CD4-positive, alpha-beta T cell treated with Interleukin-1 beta for 1 hour (primary cell): ENCODE measurements around the gene SPI1.
A peak's percentile ranks its signal among the peaks of the same experiment; 100 is the strongest.

Experiments
- DNase-seq, 2 donors: peaks; one replicate each; pipeline ENCODE4 v3.0.0-alpha.2; 2020 to 2022

Gene SPI1

DNA sequence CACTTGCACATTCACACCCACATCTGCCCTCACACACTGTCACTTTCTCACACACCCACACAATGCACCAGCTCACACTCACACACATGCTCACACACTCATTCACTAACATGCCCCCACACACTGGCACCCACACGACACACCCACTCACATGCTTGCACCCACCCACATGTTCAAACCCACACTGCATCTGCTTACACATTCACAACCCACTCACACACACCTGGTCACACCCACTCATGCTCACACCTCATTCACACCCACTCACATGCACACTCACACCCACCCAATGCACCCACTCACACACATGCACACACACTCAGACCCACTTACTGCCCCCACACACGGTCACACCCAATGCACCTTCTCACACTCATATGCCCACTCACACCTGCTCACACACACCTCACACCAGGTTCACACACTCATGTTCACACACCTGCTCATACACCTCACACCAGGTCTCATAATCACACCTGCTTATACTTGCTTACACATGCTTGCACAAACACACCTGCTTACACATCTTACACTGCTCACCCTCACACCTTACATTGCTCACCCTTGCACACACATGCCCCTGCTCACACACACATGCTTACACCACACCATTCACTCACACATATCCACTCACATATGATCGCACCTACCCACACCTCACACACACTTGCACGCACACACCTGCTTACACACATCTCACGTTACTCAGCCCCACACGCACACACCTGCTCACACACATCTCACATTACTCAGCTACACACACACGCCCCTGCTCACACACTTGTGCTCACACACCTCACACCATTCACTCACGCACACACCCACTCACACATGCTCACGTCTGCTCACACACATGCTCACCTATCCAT is 22.0 kb downstream of the SPI1 start:
- no peak for DNase-seq

DNA sequence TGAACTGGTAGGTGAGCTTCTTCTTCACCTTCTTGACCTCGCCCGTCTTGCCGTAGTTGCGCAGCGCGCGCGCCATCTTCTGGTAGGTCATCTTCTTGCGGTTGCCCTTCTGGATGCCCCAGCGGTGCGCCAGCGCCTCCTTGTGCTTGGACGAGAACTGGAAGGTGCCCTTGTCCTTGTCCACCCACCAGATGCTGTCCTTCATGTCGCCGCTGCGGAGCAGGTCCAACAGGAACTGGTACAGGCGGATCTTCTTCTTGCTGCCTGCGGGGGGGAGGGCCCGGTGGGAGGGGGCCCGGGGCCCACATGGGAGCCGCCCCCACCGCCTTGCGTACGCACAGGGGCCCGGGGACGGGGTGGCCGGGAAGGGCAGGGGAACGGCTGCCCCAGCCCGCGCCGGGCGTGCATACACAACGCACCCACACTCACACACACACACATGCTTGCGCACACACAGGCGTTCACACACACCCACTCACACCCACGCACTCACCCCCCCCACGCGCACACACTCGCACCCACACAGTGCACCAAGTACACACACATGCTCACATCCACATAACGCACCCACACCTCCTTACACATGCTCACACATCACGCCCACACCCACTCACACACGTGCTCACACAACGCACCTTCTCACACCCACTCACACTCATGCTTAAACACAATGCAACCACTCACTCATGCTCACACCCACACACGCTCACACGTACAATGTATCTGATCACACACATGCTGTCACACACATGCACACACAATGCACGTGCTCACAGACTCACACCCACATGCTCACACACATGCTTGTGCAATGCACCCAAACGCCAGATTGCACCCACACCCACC is 22.8 kb downstream of the SPI1 start:
- no peak for DNase-seq

DNA sequence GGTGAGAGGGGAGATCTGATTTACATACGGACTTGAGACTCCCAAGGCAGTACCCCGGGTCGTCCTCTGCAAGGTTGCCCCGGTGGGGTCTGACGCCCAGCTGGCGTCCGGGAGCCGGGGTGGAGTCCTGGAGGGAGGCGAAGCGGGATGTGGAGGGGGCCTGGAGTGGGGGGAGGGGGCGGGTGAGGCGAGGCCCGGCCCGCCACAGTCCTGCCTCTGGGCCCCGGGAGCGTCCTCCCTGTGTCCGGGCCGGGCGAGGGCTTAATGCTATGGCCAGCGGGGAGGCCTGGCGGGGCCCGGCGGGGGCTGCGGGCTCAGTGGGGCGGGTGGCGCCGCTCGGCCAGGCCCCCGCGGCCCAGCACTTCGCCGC is 23.4 kb downstream of the SPI1 start:
- DNase-seq: no peak

DNA sequence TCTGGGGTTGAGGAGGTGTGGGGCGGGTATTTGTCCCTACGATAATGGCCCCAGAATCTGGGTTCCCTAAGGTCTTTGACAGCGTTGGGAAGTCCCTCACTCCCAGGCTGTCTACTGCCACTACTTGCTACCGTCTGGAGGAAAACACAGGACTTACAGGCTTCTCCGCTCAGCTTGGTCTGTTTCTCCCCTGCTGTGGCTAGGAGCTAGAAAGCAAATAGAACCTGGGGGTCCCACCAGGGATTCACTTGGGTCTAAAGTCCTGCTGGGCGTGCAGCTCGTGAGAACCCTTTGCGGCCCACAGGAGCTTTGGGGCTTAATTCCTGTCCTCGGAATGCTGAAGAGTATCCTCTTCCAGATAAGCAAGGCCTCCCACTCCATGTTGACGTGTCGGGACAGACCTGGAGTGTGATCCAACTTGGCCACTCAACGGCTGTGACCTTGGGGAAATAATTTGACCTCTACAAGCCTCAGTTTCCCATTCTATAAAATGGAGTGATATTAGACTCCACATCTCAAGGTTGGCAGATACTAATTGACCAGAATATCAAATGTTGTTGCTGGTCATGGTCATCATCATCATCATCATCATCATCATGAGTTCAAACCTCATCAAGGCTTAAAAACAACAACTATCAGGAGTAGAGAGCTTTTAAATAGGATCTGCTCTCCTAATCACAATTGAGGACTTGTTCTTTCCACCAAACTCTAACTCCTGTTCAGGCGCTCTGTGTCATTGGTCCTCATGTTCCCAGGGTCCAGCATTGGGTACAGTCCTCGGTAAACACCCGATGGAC is 24.2 kb downstream of the SPI1 start:
- no peak for DNase-seq

DNA sequence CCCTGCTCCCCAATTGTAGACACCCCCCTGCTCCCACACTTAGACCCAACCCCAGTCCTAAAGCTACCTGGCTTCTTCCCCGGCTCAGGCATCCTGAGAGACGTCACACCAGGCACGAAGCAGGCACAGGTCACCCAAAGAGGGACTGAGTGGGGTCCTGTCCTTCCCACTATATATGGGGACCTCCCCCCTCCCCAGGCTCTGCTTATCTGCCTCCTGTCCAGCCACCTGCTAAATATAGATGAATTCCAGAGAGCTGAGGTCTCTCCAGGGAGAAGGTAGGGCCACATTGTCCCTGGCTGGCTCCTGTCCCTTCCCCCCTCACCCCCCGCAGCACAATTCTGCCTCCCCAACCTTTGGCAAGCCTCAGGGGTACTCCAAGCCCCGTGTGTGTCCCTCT is 25.8 kb downstream of the SPI1 start, which contains the start of gene MYBPC3:
MYBPC3 (minus strand) TSS at position 147 of the 400 bp plus-strand sequence; CDS start at position 92, 55 bp downstream.
- no peak for DNase-seq

DNA sequence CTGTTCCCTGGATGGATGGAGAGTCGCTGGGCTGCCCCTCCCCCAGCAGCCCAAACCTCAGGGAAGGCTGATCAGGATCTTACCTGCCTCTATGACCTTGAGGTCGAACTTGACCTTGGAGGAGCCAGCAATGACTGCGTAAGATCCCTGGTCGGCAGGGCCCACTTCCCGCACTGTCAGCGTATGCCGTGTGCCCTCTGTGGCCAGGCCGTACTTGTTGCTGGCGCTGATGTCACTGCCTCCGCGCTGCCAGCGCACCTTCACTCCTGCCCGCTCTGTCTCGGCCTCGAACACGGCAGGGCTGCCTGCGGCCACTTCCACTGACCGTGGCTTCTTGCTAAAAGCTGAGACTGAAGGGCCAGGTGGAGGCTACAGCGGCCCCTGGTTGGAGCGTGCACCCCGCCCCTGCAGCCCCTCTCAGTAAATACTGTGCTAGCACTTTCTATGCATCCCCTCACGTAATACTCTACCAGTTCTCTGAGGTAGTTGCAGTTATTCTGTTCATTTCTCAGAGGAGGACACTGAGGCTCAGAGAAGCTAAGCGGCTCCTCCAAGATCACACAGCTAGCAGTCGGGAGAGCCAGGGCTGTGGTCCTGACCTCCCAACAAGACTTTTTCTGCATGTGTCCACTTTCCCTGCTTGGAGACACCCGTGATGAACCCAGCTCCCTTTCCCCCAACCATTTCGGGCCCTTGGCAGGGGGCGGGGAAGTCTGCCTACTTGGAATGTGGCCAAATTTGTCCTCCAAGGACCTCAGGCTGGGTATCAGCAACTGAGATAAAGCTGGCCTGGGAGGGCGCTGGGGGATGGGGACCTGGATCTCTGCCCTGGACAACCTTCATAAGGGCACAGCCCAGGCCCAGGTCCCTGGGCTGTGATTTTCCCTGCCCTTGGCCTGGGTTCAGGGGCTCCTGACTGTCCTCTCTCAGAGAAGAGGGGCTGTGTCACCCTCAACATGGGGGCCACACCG is 26.9 kb downstream of the SPI1 start:
- no peak for DNase-seq

DNA sequence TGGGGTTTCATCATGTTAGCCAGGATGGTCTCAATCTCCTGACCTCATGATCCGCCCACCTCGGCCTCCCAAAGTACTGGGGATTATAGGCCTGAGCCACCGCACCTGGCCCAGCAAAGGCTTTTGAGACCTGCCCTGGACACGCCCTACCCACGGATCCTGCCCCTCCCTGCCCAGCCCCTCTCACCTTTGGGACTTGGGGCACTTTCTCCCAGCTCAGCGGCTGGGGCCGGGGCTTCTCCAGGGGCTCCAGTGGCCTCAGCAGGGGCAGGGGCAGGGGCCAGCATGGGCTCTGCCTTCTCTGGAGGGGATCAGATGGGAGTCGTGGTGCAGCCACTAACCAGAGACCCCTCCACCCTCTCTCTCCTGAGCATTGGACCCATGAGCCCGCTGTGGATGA is 28.0 kb downstream of the SPI1 start:
- no peak for DNase-seq

DNA sequence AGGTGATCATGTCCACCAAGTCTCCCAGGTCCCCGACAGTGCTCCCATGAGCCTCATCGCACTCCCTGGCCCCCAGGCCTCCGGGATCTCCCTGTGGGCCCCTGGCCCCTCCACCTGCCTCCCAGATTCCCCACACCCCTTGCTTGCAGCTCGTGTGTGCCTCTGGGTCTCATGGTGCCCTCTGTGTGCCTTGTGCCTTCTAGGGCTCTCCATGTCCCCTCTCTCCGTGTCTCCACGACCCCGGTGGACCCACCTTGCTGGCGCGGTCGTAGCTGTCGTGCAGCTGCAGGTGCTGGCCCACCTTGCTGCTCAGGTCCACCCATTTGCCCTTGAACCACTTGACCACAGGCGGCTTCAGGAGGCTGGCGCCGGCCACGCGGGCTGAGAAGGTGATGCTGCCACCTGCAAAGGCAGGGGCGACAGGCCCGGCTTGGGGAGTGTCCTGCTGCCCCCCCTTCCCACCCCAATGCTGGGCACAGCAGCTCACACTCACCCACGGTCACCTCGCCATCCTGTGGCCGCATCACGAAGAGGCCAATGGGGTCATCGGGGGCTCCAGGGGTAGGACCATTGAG is 28.7 kb downstream of the SPI1 start:
- no peak for DNase-seq

DNA sequence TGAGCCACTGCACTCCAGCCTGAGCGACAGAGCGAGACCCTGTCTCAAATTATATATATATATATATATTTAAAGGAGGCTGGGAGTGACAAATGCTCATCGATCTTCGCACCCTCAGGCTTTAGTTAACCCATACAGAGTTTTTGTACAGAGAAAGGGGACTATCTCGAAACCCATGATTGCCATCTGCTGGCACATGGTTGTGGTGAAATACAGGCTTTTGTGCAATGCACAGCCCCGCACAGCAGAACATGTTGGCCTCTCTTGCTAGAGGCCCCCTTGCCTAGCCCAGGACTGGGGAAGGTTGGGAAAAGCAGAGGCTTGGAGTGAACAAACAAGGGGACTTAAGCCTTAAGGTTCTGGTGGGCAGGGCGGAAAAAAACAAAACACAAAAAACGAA is 29.5 kb downstream of the SPI1 start:
- DNase-seq: peak in 1 of 2 donors; percentile 9

DNA sequence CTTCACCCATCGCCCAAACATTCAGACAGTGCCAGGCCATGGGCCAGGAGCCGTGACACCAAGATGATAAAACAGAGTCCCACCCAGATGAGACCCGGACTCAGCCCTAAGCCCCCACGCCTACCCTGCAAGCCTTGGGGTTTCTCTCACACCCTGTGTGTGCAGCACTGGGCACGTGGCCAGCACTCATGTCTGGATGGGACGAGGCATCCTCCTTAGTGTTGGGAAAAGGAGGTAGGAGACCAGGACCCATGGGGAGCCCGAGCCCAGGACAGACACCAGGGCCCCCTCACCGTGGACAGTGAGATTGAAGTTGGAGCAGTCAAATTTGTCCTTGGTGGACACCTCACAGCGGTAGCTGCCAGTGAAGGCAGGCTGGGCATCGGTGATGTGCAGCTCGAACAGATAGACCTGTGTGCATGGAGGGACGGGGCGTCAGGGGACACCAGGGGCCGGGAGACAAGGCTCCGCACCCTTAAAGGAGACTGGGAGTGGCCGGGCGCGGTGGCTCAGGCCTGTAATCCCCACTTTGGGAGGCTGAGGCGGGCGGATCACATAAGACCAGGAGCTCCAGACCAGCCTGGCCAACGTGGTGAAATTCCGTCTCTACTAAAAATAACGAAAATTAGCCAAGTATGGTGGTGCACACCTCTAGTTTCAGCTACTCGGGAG is 30.1 kb downstream of the SPI1 start:
- DNase-seq: no peak

DNA sequence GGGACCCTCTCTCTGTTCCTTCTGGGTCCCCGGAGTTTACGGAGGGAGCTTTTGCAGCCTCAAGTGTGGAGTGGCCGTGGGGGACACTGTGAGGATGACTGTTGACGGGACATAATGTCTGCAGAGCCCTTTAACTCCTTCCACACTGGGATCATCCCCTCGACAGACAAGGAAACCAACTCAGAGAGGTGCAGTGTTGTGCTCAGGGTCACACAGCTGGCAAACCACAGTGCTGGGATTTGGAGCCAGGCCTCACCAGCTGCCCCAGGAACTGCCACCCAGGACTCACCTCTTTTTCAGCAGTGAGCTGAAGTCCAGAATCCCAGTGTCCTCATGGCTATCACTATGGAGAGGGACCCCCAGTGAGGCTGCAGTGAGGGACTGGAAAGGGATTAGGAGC is 31.2 kb downstream of the SPI1 start:
- no peak for DNase-seq

DNA sequence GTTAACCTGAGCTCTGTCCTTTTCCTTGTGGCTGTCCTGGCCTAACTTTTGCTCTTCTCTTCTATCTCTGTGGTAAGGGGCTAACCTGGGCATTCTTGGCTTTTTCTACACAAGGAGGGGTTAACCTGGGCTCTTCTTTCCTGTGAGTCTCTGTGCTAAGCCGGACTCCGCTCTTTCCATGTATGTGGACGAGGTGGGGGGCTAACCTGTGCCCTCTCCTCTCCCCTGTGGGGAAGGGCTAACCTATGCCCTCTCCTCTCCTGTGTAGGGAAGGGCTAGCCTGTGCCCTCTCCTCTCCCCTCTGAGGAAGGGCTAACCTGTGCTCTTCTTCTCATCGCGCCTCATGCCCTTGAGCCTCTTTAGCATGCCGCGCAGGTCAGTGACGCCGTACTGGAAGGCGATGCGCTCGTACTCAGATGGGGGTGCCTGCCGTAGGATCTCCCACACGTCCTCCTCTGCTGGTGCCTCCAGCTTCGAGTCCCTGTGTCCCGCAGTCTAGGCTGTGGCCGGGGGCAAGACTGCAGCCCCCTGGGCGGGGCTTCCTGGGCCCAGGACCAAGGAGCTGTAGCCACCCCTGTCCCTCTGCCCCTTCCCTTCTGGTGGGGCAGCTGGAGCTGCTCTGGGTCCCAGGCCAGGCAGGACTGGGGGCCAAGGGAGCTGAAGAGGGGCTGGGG is 32.3 kb downstream of the SPI1 start:
- no peak for DNase-seq

DNA sequence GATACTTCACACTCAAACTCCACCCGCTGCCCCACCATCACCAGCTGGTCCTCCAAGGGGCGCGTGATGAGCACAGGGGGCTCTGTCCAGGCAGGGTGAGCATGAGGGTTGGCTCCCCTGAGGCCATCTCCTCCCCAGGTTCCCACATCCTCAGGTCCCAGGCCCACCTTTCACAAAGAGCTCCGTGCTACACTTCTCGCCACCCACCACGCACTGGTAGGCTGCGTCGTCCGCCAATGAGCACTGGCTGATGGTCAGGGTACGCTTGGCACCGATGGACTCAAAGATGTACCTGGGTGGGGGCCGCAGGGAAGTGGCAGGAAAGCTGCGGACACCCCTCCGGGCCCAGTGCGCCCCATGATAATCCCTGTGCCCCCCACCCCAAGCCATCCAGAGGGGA is 35.5 kb downstream of the SPI1 start:
- DNase-seq: no peak

DNA sequence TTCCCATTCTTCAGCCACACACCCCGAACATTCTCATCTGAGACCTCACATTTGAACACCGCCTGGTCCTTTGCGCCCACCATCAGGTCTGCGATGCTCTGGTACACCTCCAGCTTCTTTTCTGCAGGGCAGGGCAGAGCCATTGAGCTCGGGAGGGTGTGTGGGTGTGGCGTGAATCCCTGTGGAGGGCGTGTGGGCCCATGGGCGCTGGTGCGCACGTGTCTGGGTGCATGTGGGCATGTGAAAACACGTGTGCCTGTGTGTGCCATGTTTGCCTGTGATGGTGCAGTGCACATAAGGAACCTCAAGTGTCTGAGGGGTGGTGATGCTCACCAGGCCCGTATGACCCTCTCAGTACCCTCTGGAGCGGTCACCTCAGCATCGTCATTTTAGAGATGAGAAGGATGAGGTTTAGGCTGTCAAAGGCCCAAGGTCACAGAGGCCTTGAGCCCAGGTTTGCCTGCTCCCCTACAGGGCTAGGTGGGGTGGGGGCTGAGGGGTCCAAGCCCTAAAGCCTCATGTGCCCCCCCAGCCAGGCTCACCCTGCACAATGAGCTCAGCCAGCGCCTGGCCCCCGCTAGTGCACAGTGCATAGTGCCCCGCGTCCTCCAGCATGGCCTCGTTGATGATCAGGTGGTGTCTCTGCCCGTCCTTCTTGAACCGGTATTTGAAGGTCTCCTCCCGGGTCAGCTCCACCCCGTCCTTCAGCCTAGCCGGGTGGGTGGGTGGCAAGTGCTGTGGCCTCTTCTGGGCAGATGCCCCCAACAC is 36.1 kb downstream of the SPI1 start:
- no peak for DNase-seq

DNA sequence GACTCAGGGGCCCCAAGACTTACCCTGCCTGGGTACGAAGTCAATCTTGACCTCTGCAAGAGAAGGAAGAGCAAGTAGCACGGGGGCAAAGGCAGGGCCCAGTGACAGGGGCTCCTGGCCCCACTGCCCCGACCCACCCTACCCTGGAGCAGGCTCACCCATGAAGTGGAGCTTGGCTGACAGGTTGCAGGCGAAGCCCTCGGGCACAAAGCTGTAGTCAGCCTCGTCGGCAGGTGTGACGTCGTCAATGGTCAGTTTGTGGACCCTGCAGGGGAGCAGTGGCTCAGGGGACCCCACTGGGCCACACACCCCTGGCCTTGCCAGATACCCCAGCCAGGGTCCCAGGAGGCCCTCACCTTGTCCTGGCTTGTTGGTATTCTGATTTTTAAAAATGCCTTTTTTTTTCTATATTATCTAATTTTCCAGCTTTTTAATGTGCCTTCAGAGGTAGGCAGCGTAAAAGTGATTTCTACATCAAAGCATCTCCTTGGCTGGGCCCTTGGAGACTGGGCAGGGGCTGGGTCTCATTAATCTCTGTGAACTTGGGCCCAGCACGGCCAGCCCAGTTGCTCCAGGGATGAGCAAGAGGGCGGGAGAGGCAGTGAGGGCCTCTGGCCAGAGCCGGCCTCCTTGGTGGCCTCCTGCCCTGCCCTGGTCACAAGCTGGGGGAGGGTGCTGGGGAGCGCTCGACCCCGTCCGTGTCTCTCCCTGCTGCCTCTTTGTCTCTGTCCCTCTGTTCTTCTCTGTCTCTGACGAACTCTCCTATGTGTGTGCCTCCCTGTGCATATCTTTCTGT is 37.2 kb downstream of the SPI1 start:
- no peak for DNase-seq

DNA sequence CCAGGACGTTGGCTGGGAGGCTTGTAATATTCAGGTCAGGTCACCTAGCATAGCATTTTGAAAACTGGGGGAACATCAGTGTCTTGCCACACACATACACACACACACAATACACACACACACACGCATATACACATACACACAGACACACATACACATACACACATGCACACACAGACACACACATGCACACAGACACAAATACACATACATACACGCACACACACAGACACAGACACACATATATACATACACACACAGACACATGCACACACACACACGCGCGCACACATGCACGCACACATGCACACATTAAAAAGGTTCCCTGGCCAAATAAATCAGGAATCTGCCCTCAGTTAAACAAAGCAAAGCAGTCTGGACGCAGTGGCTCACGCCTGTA is 38.3 kb downstream of the SPI1 start:
- no peak for DNase-seq

DNA sequence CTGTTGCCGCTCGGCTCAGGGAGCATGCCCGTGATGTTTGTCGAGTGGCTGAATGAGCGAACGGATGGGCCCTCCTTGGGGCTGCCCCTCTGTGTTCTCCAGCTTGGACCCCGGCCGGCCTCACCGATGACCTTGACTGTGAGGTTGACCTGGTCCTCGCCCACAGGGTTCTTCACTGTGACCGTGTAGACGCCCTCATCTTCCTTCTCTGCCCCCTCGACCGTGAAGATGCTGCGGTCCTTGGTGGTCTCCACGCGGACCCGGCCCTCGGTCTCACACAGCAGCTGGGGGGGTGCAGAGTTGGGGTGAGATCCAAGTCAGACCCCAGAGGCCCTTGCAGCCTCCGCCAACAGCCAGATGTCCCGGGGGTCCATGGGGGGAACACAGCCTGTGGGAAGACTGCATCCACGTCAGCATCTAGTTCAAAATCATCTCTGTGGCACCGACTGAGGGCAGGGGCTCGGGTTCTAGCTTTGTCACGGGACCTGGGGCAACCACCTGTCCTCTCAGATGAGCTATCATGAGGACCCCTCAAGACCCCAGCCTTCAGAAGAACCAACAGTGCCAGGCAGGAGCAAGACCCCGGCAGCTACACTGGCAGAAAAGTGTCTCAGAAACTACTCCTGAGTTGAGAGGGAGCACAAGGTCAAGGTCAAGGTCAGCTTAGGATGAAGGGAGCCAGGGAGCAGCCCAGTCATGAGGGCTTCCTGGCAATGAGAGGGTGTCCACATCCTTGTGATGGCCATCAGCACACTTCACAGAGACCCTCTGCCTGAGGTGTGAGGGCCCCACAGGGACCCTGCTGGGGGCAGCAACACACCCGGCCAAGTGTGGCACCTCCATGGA is 39.7 kb downstream of the SPI1 start:
- no peak for DNase-seq
